Keratinocyte (primary cell): ENCODE measurements around the gene TPO. TPM values are rescaled to one million over a fixed set of nuclear protein-coding genes. Genes with fewer than 3 reads are reported as not detected.
"Not testable (repeated sequence)": the region's sequence is repeated elsewhere in the genome, so short reads cannot be mapped to it uniquely, and the experiment has no call there.

Experiments
- DNase-seq: peaks from one replicate; pipeline ENCODE4 v3.0.0-alpha.2; 2011; ENCODE audit warnings: low read depth, missing footprints, low spot score
- FAIRE-seq: peaks from 2 replicates; lab custom pipeline; 2011; peaks lifted over from hg19 to GRCh38; lab: Jason Lieb, UNC
- H2AFZ ChIP-seq: 2 replicates; pipeline ENCODE4 v1.6.0; 2012; ENCODE audit warnings: low read length, control low read depth, inconsistent platforms; ENCODE audit not compliant: control insufficient read depth
- H3K27ac ChIP-seq: 2 replicates; pipeline ENCODE4 v1.5.1; 2011; ENCODE audit warnings: low read length; ENCODE audit not compliant: control insufficient read depth, insufficient read depth
- H3K27me3 ChIP-seq: 3 replicates; pipeline ENCODE4 v1.6.0; 2011; ENCODE audit warnings: low read length; ENCODE audit not compliant: control insufficient read depth, insufficient read depth; ENCODE audit errors: extremely low read depth
- H3K36me3 ChIP-seq, 2 experiments: 2 replicates in 1 of 2; 3 replicates in 1 of 2; pipeline ENCODE4 v1.5.1; 2011; ENCODE audit warnings: low read length in 2 of 2, mild to moderate bottlenecking in 1 of 2; ENCODE audit not compliant: control insufficient read depth in 2 of 2, insufficient read depth in 2 of 2; ENCODE audit errors: extremely low read depth in 1 of 2
- H3K4me1 ChIP-seq: 3 replicates; pipeline ENCODE4 v1.5.1; 2011; ENCODE audit warnings: low read length; ENCODE audit not compliant: control insufficient read depth, insufficient read depth; ENCODE audit errors: extremely low read depth
- H3K4me2 ChIP-seq: 3 replicates; pipeline ENCODE4 v1.6.0; 2011; ENCODE audit warnings: low read depth, low read length; ENCODE audit not compliant: control insufficient read depth, insufficient read depth; ENCODE audit errors: extremely low read depth
- H3K4me3 ChIP-seq, 3 experiments: fragments of 200-600 bp in 1 of 3; sonication (generic) in 1 of 3; 2 replicates in 2 of 3; 3 replicates in 1 of 3; pipeline ENCODE4 v1.5.1; 2011 to 2016; ENCODE audit warnings: low read length in 3 of 3, mild to moderate bottlenecking in 3 of 3, control low read depth in 2 of 3, inconsistent platforms in 1 of 3, low read depth in 1 of 3, mixed read lengths in 1 of 3, mixed run types in 1 of 3, moderate library complexity in 1 of 3; ENCODE audit not compliant: control insufficient read depth in 2 of 3, insufficient read depth in 2 of 3; ENCODE audit errors: extremely low read depth in 1 of 3
- H3K79me2 ChIP-seq: 2 replicates; pipeline ENCODE4 v1.6.0; 2012; ENCODE audit warnings: low read length; ENCODE audit not compliant: control insufficient read depth, insufficient read depth
- H3K9ac ChIP-seq: 3 replicates; pipeline ENCODE4 v1.6.0; 2011; ENCODE audit warnings: low read length; ENCODE audit not compliant: control insufficient read depth, insufficient read depth; ENCODE audit errors: extremely low read depth
- H3K9me1 ChIP-seq: 3 replicates; pipeline ENCODE4 v1.6.0; 2011; ENCODE audit warnings: low read length; ENCODE audit not compliant: control insufficient read depth, insufficient read depth; ENCODE audit errors: extremely low read depth
- H3K9me3 ChIP-seq: 2 replicates; pipeline ENCODE4 v1.5.1; 2012; ENCODE audit warnings: low read depth, low read length; ENCODE audit not compliant: control insufficient read depth
- H4K20me1 ChIP-seq: 3 replicates; pipeline ENCODE4 v1.6.0; 2011; ENCODE audit warnings: low read length; ENCODE audit not compliant: control insufficient read depth, insufficient read depth; ENCODE audit errors: extremely low read depth
- CTCF ChIP-seq, 3 experiments: IDR thresholded peaks in 1 of 3; conservative IDR thresholded peaks in 1 of 3; optimal IDR thresholded peaks in 1 of 3; 2 replicates in 2 of 3; 3 replicates in 1 of 3; pipeline versions ENCODE3 to v1.5.1; 2011; ENCODE audit warnings: low read length in 3 of 3, mild to moderate bottlenecking in 3 of 3, moderate library complexity in 2 of 3, control low read depth in 1 of 3, inconsistent platforms in 1 of 3; ENCODE audit not compliant: insufficient read depth in 2 of 3; ENCODE audit errors: extremely low read depth in 1 of 3
- EZH2 ChIP-seq: IDR thresholded peaks from one replicate; pipeline ENCODE4 v1.6.1; 2012; ENCODE audit warnings: inconsistent platforms, mild to moderate bottlenecking, low read length, moderate library complexity
- dilution Hi-C: fragments of 300-500 bp; cut with MboI; formaldehyde crosslinking; loops from one replicate; pipeline ENCODE4 v1.7.0; 2020; ENCODE audit warnings: low sequenced_read_pairs; ENCODE audit not compliant: extremely low pct_ligation_motif_present
- polyA plus RNA-seq, 5 experiments: library from polyadenylated mRNA; depleted of rRNA in 3 of 5; stranded (reverse) in 3 of 5; stranded (forward) in 1 of 5; unstranded in 1 of 5; fragments of >200 nt; gene quantifications; 1 replicate in 1 of 5; 2 replicates in 3 of 5; 3 replicates in 1 of 5; pipeline versions ENCODE4 v1.2.1 to v1.2.3, GENCODE V29; 2011 to 2012; ENCODE audit warnings: missing spikeins in 2 of 5, low read depth in 1 of 5, low replicate concordance in 1 of 5

Gene TPO
- polyA plus RNA-seq, 1 donor (not counting 4 experiments of a cell fraction or from before 2014, with no cell fraction given), result 0.07 TPM

- Histone ChIP-seq H3K27me3 (peaks cover 8% of the 10 kb centered on the region), H3K9ac (no peak overlapping the region), H2AFZ (no peak overlapping the region), H3K9me3 (no peaks in the 10 kb centered on the region), H3K4me1 (no peaks in the 10 kb centered on the region), H3K36me3 (no peaks in the 10 kb centered on the region), H4K20me1 (no peaks in the 10 kb centered on the region), H3K4me2 (no peak overlapping the region), H3K27ac (no peak overlapping the region), H3K9me1 (no peaks in the 10 kb centered on the region), H3K79me2 (no peaks in the 10 kb centered on the region), H3K4me3 (no peak overlapping the region)
- no peak for FAIRE-seq
- no peak for TF ChIP-seq EZH2
- TF ChIP-seq CTCF (optimal IDR thresholded peaks at IDR 0.05 in 1 of 3, IDR thresholded peaks at IDR 0.05 in 1 of 3, conservative IDR thresholded peaks at IDR 0.05 in 1 of 3; ENCODE audit: extremely low read depth in 1 of 3, insufficient read depth in 2 of 3, low read length in 3 of 3), result no peak
- no peak for DNase-seq
- dilution Hi-C loops, result no loop called here
These were observed 151.0 kb downstream of the TPO start for GRCh38 chr2:1563943-1564891.

- dilution Hi-C loops, result no loop called here
- H3K9ac ChIP-seq, result no peak overlapping the region
- H3K4me2 ChIP-seq, result no peak overlapping the region
- H3K9me1 ChIP-seq, result no peaks in the 10 kb centered on the region
- no peaks in the 10 kb centered on the region for H3K9me3 ChIP-seq
- no peaks in the 10 kb centered on the region for H3K27me3 ChIP-seq
- H3K79me2 ChIP-seq, result no peaks in the 10 kb centered on the region
- TF ChIP-seq EZH2 (no peak), CTCF (optimal IDR thresholded peaks at IDR 0.05 in 1 of 3, IDR thresholded peaks at IDR 0.05 in 1 of 3, conservative IDR thresholded peaks at IDR 0.05 in 1 of 3; ENCODE audit: extremely low read depth in 1 of 3, insufficient read depth in 2 of 3, low read length in 3 of 3) (no peak)
- no peaks in the 10 kb centered on the region for H4K20me1 ChIP-seq
- H3K36me3 ChIP-seq, result no peaks in the 10 kb centered on the region
- H3K4me1 ChIP-seq, result no peaks in the 10 kb centered on the region
- DNase-seq (no peak), FAIRE-seq (no peak)
- no peak overlapping the region for H3K4me3 ChIP-seq
- H3K27ac ChIP-seq, result no peak overlapping the region
- no peak overlapping the region for H2AFZ ChIP-seq
These were observed 154.5 kb downstream of the TPO start for GRCh38 chr2:1567556-1568344.

- H3K79me2 ChIP-seq, H3K27me3 ChIP-seq, H3K4me2 ChIP-seq, H3K9me1 ChIP-seq, H3K9me3 ChIP-seq, dilution Hi-C loops, H3K9ac ChIP-seq, H2AFZ ChIP-seq, FAIRE-seq, H3K4me3 ChIP-seq, DNase-seq, H3K27ac ChIP-seq, H3K4me1 ChIP-seq, H3K36me3 ChIP-seq, H4K20me1 ChIP-seq: not testable (repeated sequence)
These were observed 155.0 kb downstream of the TPO start for GRCh38 chr2:1568345-1568668.
